H1 (cell line): ENCODE data around the gene SPDEF. TPM values are rescaled to one million over a fixed set of nuclear protein-coding genes. Genes with fewer than 3 reads are reported as not detected.

Source experiments
- CTCF ChIA-PET: fragments of 300-600 bp; sonication (Branson Sonifier 250); formaldehyde crosslinking; loops from one replicate; lab custom pipeline; 2021; ENCODE audit not compliant: partially characterized antibody; lab: Charles Lee
- POLR2A ChIA-PET: fragments of 300-600 bp; sonication (Branson Sonifier 250); formaldehyde crosslinking; loops from one replicate; lab custom pipeline; 2021; ENCODE audit warnings: inconsistent platforms; ENCODE audit not compliant: partially characterized antibody; lab: Charles Lee
- DNase-seq, 2 experiments: peaks; one replicate each; pipeline versions ENCODE4 v3.0.0 to v3.0.0-alpha.2; 2010 to 2022; ENCODE audit warnings: low spot score in 2 of 2, low read depth in 1 of 2, mixed read lengths in 1 of 2
- FAIRE-seq: peaks from 2 replicates; lab custom pipeline; 2011; peaks lifted over from hg19 to GRCh38; lab: Jason Lieb, UNC
- H2AFZ ChIP-seq: 2 replicates; pipeline ENCODE4 v1.8.1; 2012; ENCODE audit warnings: low read length, inconsistent platforms
- H2AK5ac ChIP-seq: 2 replicates; pipeline ENCODE4 v1.6.1; 2013; ENCODE audit warnings: low read depth, low read length
- H2BK120ac ChIP-seq: replicated peaks from 2 replicates; pipeline ENCODE3; 2013; ENCODE audit warnings: low read depth, low read length, inconsistent platforms
- H2BK12ac ChIP-seq: 2 replicates; pipeline ENCODE4 v1.6.1; 2013; ENCODE audit warnings: low read depth, low read length
- H2BK15ac ChIP-seq: 2 replicates; pipeline ENCODE4 v1.6.1; 2013; ENCODE audit warnings: low read length
- H2BK20ac ChIP-seq: 2 replicates; pipeline ENCODE4 v1.6.1; 2013; ENCODE audit warnings: low read length
- H2BK5ac ChIP-seq: 2 replicates; pipeline ENCODE4 v1.6.1; 2013; ENCODE audit warnings: low read depth, low read length
- H3K14ac ChIP-seq: 2 replicates; pipeline ENCODE4 v1.6.1; 2013; ENCODE audit warnings: inconsistent platforms; ENCODE audit not compliant: insufficient read length
- H3K18ac ChIP-seq: 2 replicates; pipeline ENCODE4 v1.6.1; 2013; ENCODE audit warnings: low read length; ENCODE audit errors: extremely low read depth
- H3K23ac ChIP-seq: 2 replicates; pipeline ENCODE4 v1.6.1; 2013; ENCODE audit warnings: inconsistent platforms; ENCODE audit not compliant: insufficient read length
- H3K23me2 ChIP-seq: 2 replicates; pipeline ENCODE4 v1.6.1; 2013; ENCODE audit warnings: low read depth, low read length
- H3K27ac ChIP-seq: 2 replicates; pipeline ENCODE4 v1.6.1; 2011; ENCODE audit warnings: low read depth, low read length, inconsistent platforms
- H3K27me3 ChIP-seq, 4 experiments: replicated peaks in 1 of 4; 1 replicate in 1 of 4; 2 replicates in 3 of 4; pipeline versions ENCODE4 v1.6.1 to v1.8.1; 2011 to 2013; ENCODE audit warnings: low read length in 3 of 4, mild to moderate bottlenecking in 3 of 4, inconsistent platforms in 2 of 4, mixed read lengths in 2 of 4, moderate library complexity in 1 of 4; ENCODE audit not compliant: control insufficient read depth in 3 of 4, insufficient read depth in 3 of 4; ENCODE audit errors: extremely low read depth in 1 of 4
- H3K36me3 ChIP-seq, 4 experiments: 2 replicates each; pipeline versions ENCODE4 v1.6.1 to v1.8.1; 2011 to 2013; ENCODE audit warnings: mild to moderate bottlenecking in 4 of 4, low read length in 3 of 4, moderate library complexity in 2 of 4, control low read depth in 1 of 4, inconsistent platforms in 1 of 4; ENCODE audit not compliant: insufficient read depth in 4 of 4, control insufficient read depth in 2 of 4
- H3K4ac ChIP-seq: replicated peaks from 2 replicates; pipeline ENCODE3; 2013; ENCODE audit warnings: low read length, low read depth, mixed read lengths, inconsistent platforms; ENCODE audit not compliant: insufficient read length
- H3K4me1 ChIP-seq, 4 experiments: replicated peaks in 1 of 4; 1 replicate in 1 of 4; 2 replicates in 3 of 4; pipeline versions ENCODE4 v1.6.1 to v1.8.1; 2011 to 2013; ENCODE audit warnings: low read length in 3 of 4, inconsistent platforms in 2 of 4, mixed read lengths in 1 of 4; ENCODE audit not compliant: insufficient read depth in 4 of 4, control insufficient read depth in 3 of 4
- H3K4me2 ChIP-seq, 2 experiments: 2 replicates each; pipeline versions ENCODE4 v1.6.1 to v1.8.1; 2011 to 2013; ENCODE audit warnings: low read depth in 2 of 2, low read length in 2 of 2, control low read depth in 1 of 2, inconsistent platforms in 1 of 2, mild to moderate bottlenecking in 1 of 2; ENCODE audit not compliant: insufficient read depth in 1 of 2
- H3K4me3 ChIP-seq, 4 experiments: fragments of 200-600, 300-600 bp in 1 of 4; sonication (generic), shearing (Covaris generic), sonication (Bioruptor Twin) in 1 of 4; 2 replicates each; pipeline versions ENCODE4 v1.5.1 to v1.8.1; 2011 to 2016; ENCODE audit warnings: low read length in 4 of 4, low read depth in 3 of 4, control low read depth in 2 of 4, inconsistent platforms in 2 of 4, mild to moderate bottlenecking in 2 of 4, mixed read lengths in 1 of 4, moderate library complexity in 1 of 4; ENCODE audit not compliant: insufficient read depth in 2 of 4; ENCODE audit errors: extremely low read depth in 1 of 4
- H3K56ac ChIP-seq: replicated peaks from 2 replicates; pipeline ENCODE3; 2013; ENCODE audit warnings: low read depth, mild to moderate bottlenecking, mixed read lengths, low read length, inconsistent platforms; ENCODE audit not compliant: insufficient read length
- H3K79me1 ChIP-seq: 2 replicates; pipeline ENCODE4 v1.6.1; 2013; ENCODE audit warnings: low read depth, low read length, control low read depth
- H3K79me2 ChIP-seq, 2 experiments: 2 replicates each; pipeline versions ENCODE4 v1.6.1 to v1.8.1; 2012 to 2013; ENCODE audit warnings: low read length in 2 of 2, mild to moderate bottlenecking in 2 of 2, inconsistent platforms in 1 of 2; ENCODE audit not compliant: insufficient read depth in 2 of 2, control insufficient read depth in 1 of 2
- H3K9ac ChIP-seq, 4 experiments: replicated peaks in 1 of 4; 1 replicate in 1 of 4; 2 replicates in 3 of 4; pipeline versions ENCODE4 v1.6.1 to v1.8.1; 2011 to 2013; ENCODE audit warnings: low read depth in 3 of 4, low read length in 3 of 4, control low read depth in 2 of 4, mild to moderate bottlenecking in 2 of 4, moderate library complexity in 2 of 4, inconsistent platforms in 1 of 4; ENCODE audit errors: extremely low read depth in 1 of 4
- H3K9me3 ChIP-seq, 2 experiments: 2 replicates each; pipeline versions ENCODE4 v1.6.1 to v1.8.1; 2012 to 2013; ENCODE audit warnings: mild to moderate bottlenecking in 2 of 2, moderate library complexity in 2 of 2, control low read depth in 1 of 2, inconsistent platforms in 1 of 2, low read depth in 1 of 2, low read length in 1 of 2, mixed read lengths in 1 of 2; ENCODE audit not compliant: insufficient read depth in 2 of 2
- H4K20me1 ChIP-seq, 2 experiments: replicated peaks in 1 of 2; 2 replicates each; pipeline versions ENCODE3 to v1.8.1; 2011 to 2013; ENCODE audit warnings: inconsistent platforms in 2 of 2, low read length in 2 of 2, mild to moderate bottlenecking in 1 of 2; ENCODE audit not compliant: insufficient read depth in 2 of 2, control insufficient read depth in 1 of 2
- H4K5ac ChIP-seq: 2 replicates; pipeline ENCODE4 v1.6.1; 2013; ENCODE audit warnings: low read length, low read depth, mixed read lengths, inconsistent platforms; ENCODE audit not compliant: insufficient read length
- H4K8ac ChIP-seq: 2 replicates; pipeline ENCODE4 v1.8.0; 2013; ENCODE audit warnings: mild to moderate bottlenecking, moderate library complexity, low read length, inconsistent platforms; ENCODE audit not compliant: insufficient read depth; ENCODE audit errors: extremely low read depth
- H4K91ac ChIP-seq: replicated peaks from 2 replicates; pipeline ENCODE3; 2013; ENCODE audit warnings: low read length, mixed read lengths, inconsistent platforms; ENCODE audit not compliant: insufficient read length
- EGR1 ChIP-seq: IDR thresholded peaks from 2 replicates; pipeline ENCODE4 v1.6.1; 2011; ENCODE audit warnings: low read depth, low read length, borderline replicate concordance
- EP300 ChIP-seq, 2 experiments: IDR thresholded peaks; 1 replicate in 1 of 2; 2 replicates in 1 of 2; pipeline ENCODE4 v1.6.1; 2011 to 2012; ENCODE audit warnings: low read depth in 2 of 2, low read length in 2 of 2, mild to moderate bottlenecking in 2 of 2, borderline replicate concordance in 1 of 2, inconsistent platforms in 1 of 2, moderate library complexity in 1 of 2
- GTF2F1 ChIP-seq: IDR thresholded peaks from 2 replicates; pipeline ENCODE4 v1.6.1; 2012; ENCODE audit warnings: low read depth, low read length, improper control_type of control experiment, borderline replicate concordance
- RAD21 ChIP-seq, 2 experiments: IDR thresholded peaks in 1 of 2; conservative IDR thresholded peaks in 1 of 2; 2 replicates each; pipeline ENCODE4 v1.6.1; 2011; ENCODE audit warnings: low read depth in 2 of 2, low read length in 2 of 2, improper control_type of control experiment in 1 of 2, inconsistent platforms in 1 of 2, mild to moderate bottlenecking in 1 of 2, moderate library complexity in 1 of 2
- SP2 ChIP-seq: IDR thresholded peaks from 2 replicates; pipeline ENCODE4 v1.6.1; 2012; ENCODE audit warnings: mild to moderate bottlenecking, low read length, inconsistent platforms
- WGBS, 2 experiments: shearing (Covaris generic) in 1 of 2; methylation state at CpG; one replicate each; pipeline versions ENCODE4 v1.1.6 to v1.1.7; 2013 to 2015; ENCODE audit warnings: low lambda C conversion rate in 2 of 2, mixed read lengths in 2 of 2, inconsistent platforms in 1 of 2, low coverage in 1 of 2, missing lambda C conversion rate in 1 of 2; ENCODE audit not compliant: insufficient replicate concordance in 2 of 2, insufficient coverage in 1 of 2, insufficient read length in 1 of 2; ENCODE audit errors: extremely low coverage in 1 of 2, missing lambda C conversion rate in 1 of 2; 5-methylcytosine and 5-hydroxymethylcytosine counted together
- polyA plus RNA-seq, 7 experiments: library from polyadenylated mRNA; depleted of rRNA in 3 of 7; stranded (reverse) in 5 of 7; unstranded in 2 of 7; fragments of >200 nt in 5 of 7; fragments of 200-250 nt in 2 of 7; gene quantifications; 1 replicate in 5 of 7; 2 replicates in 1 of 7; 4 replicates in 1 of 7; pipeline versions ENCODE4 v1.2.1 to v1.2.3, GENCODE V29; 2011 to 2013; ENCODE audit warnings: missing spikeins in 2 of 7, mixed read lengths in 2 of 7
- total RNA-seq: library from RNA; stranded (reverse); fragmentation: NEBNext Ultra II Directional; extraction: Animal tissue kit (Norgen Biotek cat#: 25700); gene quantifications from 2 replicates; pipeline ENCODE4 v1.2.1, GENCODE V29; 2021

Gene SPDEF
- total and polyA plus RNA-seq, 2 of the 8 experiments (the other 6 are each of a cell fraction or from before 2014, with no cell fraction given), result 0.15 to 0.30 TPM

- TF ChIP-seq RAD21 (IDR thresholded peaks at IDR 0.05 in 1 of 2, conservative IDR thresholded peaks at IDR 0.05 in 1 of 2; ENCODE audit: low read depth in 2 of 2, low read length in 2 of 2) (no peak), EP300 (IDR thresholded peaks at IDR 0.05; ENCODE audit: borderline replicate concordance in 1 of 2, low read depth in 2 of 2, low read length in 2 of 2) (no peak), SP2 (no peak), EGR1 (no peak), GTF2F1 (no peak)
These were observed 801 bp downstream of the SPDEF start for GRCh38 chr6:34555328-34555727.

More at GRCh38 chr6:34555328-34555727, 801 bp downstream of the SPDEF start:
- H3K18ac ChIP-seq, result no peak overlapping the region
- no peak overlapping the region for H3K56ac ChIP-seq
- H4K20me1 ChIP-seq, result peaks cover 0 to 1% of the 10 kb centered on the region in 2 experiments
- no peaks in the 10 kb centered on the region for H3K27me3 ChIP-seq
- peak overlapping the region; percentile 35 for H2BK5ac ChIP-seq
- no peaks in the 10 kb centered on the region for H3K23me2 ChIP-seq
- no peaks in the 10 kb centered on the region for H3K79me2 ChIP-seq
- no peak overlapping the region for H3K27ac ChIP-seq
- H3K4me3 ChIP-seq, result no peak overlapping the region
- FAIRE-seq (no peak), DNase-seq (no peak)
- H3K4me1 ChIP-seq, result peaks cover 0 to 4% (median under 1%) of the 10 kb centered on the region in 4 experiments; a peak in 1 of 7 replicates
- no peaks in the 10 kb centered on the region for H3K79me1 ChIP-seq
- no peak overlapping the region for H4K8ac ChIP-seq
- H2BK12ac ChIP-seq, result no peak overlapping the region
- H4K91ac ChIP-seq, result no peak overlapping the region
- H3K36me3 ChIP-seq, result no peaks in the 10 kb centered on the region
- no peak overlapping the region for H2BK120ac ChIP-seq
- no peak overlapping the region for H2BK15ac ChIP-seq
- no peak overlapping the region for H3K23ac ChIP-seq
- H3K4ac ChIP-seq, result no peak overlapping the region
- H3K9me3 ChIP-seq, result no peaks in the 10 kb centered on the region
- ChIA-PET POLR2A (interaction anchor here (1.0 to 1.8 kb wide), 2 partner anchors 18 to 24 kb away, joined by 3 to 4 read pairs; no protein-coding TSS in a partner anchor), CTCF (interaction anchor here (0.8 to 6.4 kb wide), 13 partner anchors 9 to 95 kb away, joined by 3 to 35 read pairs (median 5); no protein-coding TSS in a partner anchor)
- H2BK20ac ChIP-seq, result no peak overlapping the region
- H2AFZ ChIP-seq, result no peak overlapping the region
- no peak overlapping the region for H3K4me2 ChIP-seq
- H3K14ac ChIP-seq, result no peak overlapping the region
- H2AK5ac ChIP-seq, result no peak overlapping the region
- 89% methylated on average over 7 of the region's 8 CpGs; no CpG with 5 or more reads in 1 of the 2 experiments for WGBS, 2 experiments
- no peak overlapping the region for H3K9ac ChIP-seq
- no peak overlapping the region for H4K5ac ChIP-seq
